ENCODE measurements around the gene PARP15.

The PARP15 gene

GRCh38 chr3:122576174-122576940 lies 1.1 kb upstream of the PARP15 start:
- no peak for DNase-seq

DNA sequence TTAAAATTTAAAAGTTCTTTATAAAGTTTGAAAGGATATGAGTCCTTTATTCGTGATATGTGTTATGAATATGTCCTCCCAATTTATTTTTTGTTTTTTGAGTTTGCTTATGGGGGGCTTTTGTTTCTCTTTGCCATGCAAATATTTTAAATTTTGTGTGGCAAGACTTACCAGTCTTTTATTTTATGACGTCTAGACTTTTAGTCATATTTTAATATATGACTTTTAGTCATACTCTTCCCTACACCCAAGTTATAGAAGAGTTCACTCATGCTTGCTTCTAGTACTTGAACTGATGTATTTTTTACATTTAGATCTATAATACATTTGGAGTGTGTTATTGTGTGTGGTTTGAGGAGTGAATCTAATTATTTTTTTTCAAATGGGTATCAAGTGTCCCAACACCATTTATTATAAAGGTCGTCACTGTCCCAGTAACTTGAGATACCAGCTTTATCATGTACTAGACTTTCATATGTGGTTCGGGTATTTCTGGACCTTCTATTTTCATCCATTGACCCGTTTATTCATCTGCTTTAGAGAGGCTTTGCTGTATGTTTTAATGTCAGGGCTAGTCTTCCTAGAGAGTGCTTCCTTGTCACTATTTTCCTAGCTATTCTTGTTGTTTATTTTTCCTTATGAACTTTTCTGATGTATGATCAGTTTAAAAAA lies 755 bp downstream of the PARP15 start:
- DNase-seq = no peak

DNA sequence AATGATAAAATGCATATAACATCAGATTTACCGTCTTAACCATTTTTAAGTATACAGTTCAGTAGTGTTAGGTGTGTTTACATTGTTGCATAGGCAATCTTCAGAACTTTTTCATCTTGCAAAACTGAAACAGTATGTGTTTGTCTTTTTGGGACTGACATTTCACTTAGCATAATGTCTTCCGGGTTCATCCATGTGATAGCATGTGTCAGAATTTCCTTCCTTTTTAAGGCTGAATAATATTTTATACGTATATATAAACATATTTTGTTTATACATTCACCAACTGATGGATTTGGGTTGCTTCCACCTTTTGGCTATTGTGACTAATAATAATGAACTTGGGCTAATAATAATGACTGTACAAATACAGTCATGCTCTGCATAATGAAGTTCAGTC lies 3.0 kb downstream of the PARP15 start:
- DNase-seq = no peak

- DNase-seq = no peak
Measured at GRCh38 chr3:122581622-122582021, 4.2 kb downstream of the PARP15 start.

DNA sequence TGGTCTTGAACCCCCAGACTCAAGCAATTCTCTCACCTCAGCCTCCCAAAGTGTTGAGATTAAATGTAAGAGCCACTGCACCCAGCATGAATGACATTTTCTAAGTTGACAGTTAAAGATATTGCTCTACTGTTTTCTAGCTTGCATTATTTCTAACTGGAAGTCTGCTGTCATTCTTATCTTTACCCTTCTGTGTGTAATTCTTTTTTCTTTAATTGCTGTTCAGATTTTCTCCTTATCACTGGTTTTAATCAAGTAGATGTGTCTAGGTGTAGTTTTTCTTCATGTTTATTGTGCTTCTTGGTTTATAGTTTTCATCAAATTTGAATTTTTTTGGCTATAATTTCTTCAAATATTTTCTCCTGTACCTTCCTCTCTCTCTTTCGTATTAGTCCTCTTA lies 4.9 kb downstream of the PARP15 start:
- no peak for DNase-seq

DNA sequence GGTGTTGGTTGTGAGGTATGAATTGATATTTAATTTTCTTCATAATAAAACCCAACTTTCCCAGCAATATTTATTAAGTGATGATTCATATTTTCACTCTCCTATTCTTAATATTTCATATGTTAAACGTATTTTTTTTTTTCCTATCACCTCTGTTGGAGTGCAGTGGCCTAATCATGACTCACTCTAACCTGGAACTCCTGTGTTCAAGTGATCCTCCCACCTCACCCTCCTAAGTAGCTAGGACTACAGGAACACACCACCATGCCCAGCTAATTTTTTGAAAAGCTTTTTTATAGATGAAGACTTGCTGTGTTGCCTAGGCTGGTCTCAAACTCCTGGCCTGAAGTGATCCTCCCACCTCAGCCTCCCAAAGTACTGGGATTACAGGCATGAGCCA lies 8.6 kb downstream of the PARP15 start:
- DNase-seq = no peak

- no peak for DNase-seq
Measured at GRCh38 chr3:122586773-122587485, 9.5 kb downstream of the PARP15 start.

GRCh38 chr3:122587572-122587971 lies 10.1 kb downstream of the PARP15 start:
- DNase-seq = no peak

- DNase-seq = no peak
Measured at GRCh38 chr3:122589297-122589696, 11.8 kb downstream of the PARP15 start.

DNA sequence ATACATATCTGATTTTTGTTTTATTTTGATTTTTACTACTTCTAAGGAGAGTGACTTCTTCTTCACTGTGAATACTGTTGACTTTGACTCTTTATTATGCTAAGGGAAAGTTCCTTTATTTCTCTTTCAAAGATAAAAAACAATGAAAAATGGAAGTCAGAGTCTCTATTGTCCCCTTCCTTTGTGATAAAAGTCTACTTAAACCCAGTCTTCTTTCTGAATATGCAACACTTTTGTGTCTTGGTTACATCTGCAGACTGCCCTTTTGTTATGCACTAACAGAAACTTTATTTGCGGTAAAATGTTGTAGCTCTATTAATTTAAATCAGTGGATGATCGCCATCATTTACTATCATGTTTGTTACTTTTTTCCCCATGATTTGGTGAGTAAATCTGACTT lies 13.2 kb downstream of the PARP15 start:
- no peak for DNase-seq

DNA sequence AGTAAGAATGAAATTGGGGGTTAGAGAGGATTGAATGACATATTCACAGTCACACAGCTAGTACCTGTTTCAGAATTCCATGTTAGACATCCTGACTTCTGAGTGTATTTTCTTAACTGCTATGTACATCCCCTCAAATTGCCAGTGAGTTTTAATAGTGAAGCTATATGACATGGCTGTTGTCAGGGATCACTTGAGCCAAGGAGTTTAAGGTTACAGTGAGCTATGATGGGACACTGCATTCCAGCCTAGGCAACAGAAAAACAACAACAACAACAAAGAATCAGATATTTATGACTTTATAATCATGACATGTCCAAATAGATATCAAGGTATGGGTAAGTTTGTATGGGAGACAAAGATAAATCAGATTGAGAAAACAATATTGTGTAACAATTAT lies 16.6 kb downstream of the PARP15 start:
- DNase-seq = no peak

- no peak for DNase-seq
Measured at GRCh38 chr3:122598151-122598550, 20.7 kb downstream of the PARP15 start.

- DNase-seq = no peak
Measured at GRCh38 chr3:122598556-122598955, 21.1 kb downstream of the PARP15 start.

GRCh38 chr3:122602011-122602710 lies 24.7 kb downstream of the PARP15 start:
- no peak for DNase-seq

- DNase-seq = no peak
Measured at GRCh38 chr3:122603056-122603455, 25.6 kb downstream of the PARP15 start.

- DNase-seq = no peak
Measured at GRCh38 chr3:122606330-122606729, 28.9 kb downstream of the PARP15 start.

DNA sequence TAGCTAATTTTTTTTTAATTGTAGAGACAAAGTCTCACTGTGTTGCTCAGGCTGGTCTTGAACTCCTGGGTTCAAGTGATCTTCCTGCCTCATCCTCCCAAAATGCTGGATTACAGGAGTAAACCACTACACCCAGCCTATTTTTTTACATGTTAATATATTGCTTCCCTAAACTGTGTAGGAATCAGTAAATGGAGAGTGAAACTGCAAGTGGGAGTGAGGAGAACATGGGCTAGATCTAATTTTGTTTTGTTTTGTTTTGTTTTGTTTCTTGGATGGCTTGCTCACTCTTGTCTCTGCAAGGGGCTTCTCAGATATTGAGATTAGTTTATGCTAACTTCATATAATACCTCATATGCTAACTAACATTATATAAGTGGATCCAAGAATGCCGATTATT lies 31.5 kb downstream of the PARP15 start:
- no peak for DNase-seq

DNA sequence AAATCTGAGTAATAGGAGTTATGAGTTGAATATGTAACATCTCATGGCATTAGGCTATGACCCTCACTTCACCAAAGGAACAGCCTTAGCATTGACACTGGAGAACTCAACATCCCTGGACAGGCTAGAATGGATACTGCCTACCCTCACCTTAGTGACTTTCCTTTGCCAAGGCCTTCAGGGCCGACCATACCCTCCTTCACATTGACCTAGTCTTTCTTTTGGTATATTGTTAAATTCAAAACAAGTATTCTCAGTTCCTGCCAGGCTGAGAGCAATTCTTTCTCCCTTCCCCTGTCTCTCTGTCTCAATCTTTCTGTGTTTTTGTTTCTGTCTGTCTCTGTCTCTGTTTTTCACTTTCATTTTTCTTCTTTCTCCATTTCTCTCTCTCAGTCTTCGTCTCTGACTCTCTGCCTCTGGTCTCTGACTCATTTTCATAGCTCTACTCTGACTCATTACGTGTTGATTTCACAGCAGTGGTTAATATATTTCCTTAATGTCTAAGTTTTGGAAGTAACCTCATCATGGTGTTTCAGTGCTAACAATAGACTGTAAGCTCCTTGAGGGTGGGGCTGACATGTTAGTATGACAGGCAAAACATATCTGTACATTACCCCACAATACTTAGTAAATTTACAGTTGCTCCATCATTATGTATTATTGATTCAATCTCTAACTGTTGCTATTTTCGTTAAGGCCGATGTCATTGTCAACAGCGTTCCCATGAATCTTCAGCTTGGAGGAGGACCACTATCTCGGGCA lies 32.5 kb downstream of the PARP15 start:
- no peak for DNase-seq

- no peak for DNase-seq
Measured at GRCh38 chr3:122612696-122613095, 35.2 kb downstream of the PARP15 start.

- no peak for DNase-seq
Measured at GRCh38 chr3:122615303-122615702, 37.9 kb downstream of the PARP15 start.

DNA sequence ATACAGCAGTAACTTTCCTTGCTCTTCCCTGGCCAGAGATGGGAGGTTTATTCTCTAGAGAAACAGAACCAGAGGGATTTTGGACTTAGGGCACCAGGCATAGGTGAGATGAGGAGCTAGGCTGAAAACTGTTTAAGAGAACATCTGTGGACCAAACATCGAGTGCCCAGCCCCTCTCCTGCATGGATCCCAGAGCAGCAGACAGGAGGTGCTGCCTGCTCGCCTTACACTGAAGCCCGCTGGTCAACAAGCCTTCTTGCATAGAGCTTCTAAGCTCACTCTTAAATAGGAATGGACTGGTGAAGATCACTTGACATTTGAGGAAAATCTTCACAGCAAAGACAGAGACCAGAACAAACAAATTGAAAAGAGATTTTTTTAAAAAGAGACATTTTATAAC lies 41.2 kb downstream of the PARP15 start:
- DNase-seq = no peak

- no peak for DNase-seq
Measured at GRCh38 chr3:122619040-122619439, 41.6 kb downstream of the PARP15 start.

- no peak for DNase-seq
Measured at GRCh38 chr3:122620399-122620798, 42.9 kb downstream of the PARP15 start.
